ENCODE data around the gene CTNNA3.

Gene CTNNA3

GRCh38 chr10:66714741-66715140 is 981.3 kb downstream of the CTNNA3 start:
- Mint-ChIP-seq H3K4me3 (no peak overlapping the region), H3K9me3 (ENCODE audit: low read depth) (peaks cover 4% of the 10 kb centered on the region), H3K27ac (no peak overlapping the region), H3K27me3 (no peaks in the 10 kb centered on the region), H3K36me3 (no peaks in the 10 kb centered on the region), H3K4me1 (ENCODE audit: low read depth) (no peaks in the 10 kb centered on the region)

DNA sequence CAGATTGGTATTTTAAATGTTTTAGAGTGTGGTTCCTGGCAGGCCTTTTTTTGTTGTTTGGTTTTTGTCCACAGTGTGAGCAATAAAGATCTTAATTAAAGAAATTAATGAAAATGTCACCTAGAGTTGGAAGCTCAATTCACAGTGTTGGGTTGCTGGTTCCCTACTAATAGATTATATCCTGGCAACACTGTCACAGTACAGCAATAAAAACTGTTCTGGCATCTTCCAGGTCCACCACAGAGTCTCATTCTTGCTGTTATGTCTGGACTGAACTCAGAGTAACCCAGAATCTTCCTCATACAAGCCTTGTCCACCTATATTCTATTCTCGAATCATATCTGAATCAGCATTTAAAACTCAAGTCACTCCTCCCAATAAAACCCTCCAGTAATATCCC is 982.6 kb downstream of the CTNNA3 start:
- Mint-ChIP-seq H3K9me3 (ENCODE audit: low read depth) (no peaks in the 10 kb centered on the region), H3K4me3 (no peak overlapping the region), H3K27ac (no peak overlapping the region), H3K27me3 (no peaks in the 10 kb centered on the region), H3K4me1 (ENCODE audit: low read depth) (no peaks in the 10 kb centered on the region), H3K36me3 (no peaks in the 10 kb centered on the region)

GRCh38 chr10:66698069-66698468 is 997.9 kb downstream of the CTNNA3 start:
- H3K4me1 Mint-ChIP-seq (ENCODE audit: low read depth): no peaks in the 10 kb centered on the region
- H3K36me3 Mint-ChIP-seq: no peaks in the 10 kb centered on the region
- H3K4me3 Mint-ChIP-seq: no peak overlapping the region
- no peaks in the 10 kb centered on the region for H3K27me3 Mint-ChIP-seq
- peaks cover 4% of the 10 kb centered on the region for H3K9me3 Mint-ChIP-seq (ENCODE audit: low read depth)
- H3K27ac Mint-ChIP-seq: no peak overlapping the region

GRCh38 chr10:66695046-66695445 is 1000.9 kb downstream of the CTNNA3 start:
- Mint-ChIP-seq H3K27ac (no peak overlapping the region), H3K9me3 (ENCODE audit: low read depth) (peaks cover 4% of the 10 kb centered on the region), H3K36me3 (no peaks in the 10 kb centered on the region), H3K4me1 (ENCODE audit: low read depth) (no peaks in the 10 kb centered on the region), H3K27me3 (no peaks in the 10 kb centered on the region), H3K4me3 (no peak overlapping the region)

GRCh38 chr10:66684581-66684980 is 1011.4 kb downstream of the CTNNA3 start:
- Mint-ChIP-seq H3K27me3 (no peaks in the 10 kb centered on the region), H3K9me3 (ENCODE audit: low read depth) (peaks cover 4% of the 10 kb centered on the region), H3K36me3 (no peaks in the 10 kb centered on the region), H3K4me3 (no peak overlapping the region), H3K27ac (no peak overlapping the region), H3K4me1 (ENCODE audit: low read depth) (no peaks in the 10 kb centered on the region)

DNA sequence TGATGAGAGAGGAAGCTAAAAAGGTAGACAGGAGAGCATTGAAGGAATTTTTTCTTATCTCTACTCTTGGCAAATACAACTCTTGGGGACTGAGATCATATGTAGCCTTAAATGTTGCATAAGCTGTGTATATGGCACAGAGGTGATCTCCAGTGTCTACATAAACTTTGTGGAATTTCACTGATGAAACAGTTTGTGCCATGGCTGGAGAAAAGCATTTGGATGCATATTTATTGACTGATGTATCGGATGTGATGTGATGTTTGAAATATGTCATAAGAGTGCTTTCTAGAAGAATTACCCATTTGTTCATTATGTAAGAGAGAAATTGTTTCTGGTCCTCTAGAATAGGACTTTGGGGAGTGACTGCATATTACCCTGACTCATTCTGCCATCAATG is 1015.1 kb downstream of the CTNNA3 start:
- H3K4me3 Mint-ChIP-seq: no peak overlapping the region

DNA sequence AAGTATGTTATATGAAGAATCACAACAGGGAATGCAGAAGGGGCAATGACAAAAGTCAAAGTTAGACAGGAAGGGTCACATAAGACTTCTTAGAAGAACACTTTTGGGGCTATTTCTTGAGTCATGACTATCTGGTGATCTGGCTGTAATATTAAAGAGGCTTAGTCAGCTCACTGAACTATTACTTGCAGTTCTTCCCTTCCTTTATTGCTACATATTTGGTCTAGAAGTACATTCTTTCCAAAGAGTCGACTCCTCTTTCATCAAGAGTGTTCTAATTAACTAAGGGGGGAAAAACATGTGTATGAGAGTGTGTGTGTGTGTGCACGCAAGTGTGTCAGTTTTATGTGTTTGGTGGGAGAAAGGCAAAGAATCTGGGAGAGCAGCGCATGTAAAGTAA is 1017.5 kb downstream of the CTNNA3 start:
- Mint-ChIP-seq H3K4me1 (ENCODE audit: low read depth) (no peaks in the 10 kb centered on the region), H3K36me3 (no peaks in the 10 kb centered on the region), H3K27me3 (no peaks in the 10 kb centered on the region), H3K4me3 (no peak overlapping the region), H3K27ac (no peak overlapping the region), H3K9me3 (ENCODE audit: low read depth) (peaks cover 3% of the 10 kb centered on the region)

More for the DNA sequence above, 1015.1 kb downstream of the CTNNA3 start:
- Mint-ChIP-seq H3K4me1 (ENCODE audit: low read depth) (no peaks in the 10 kb centered on the region), H3K27me3 (no peaks in the 10 kb centered on the region), H3K36me3 (no peaks in the 10 kb centered on the region), H3K9me3 (ENCODE audit: low read depth) (peaks cover 7% of the 10 kb centered on the region), H3K27ac (no peak overlapping the region)

DNA sequence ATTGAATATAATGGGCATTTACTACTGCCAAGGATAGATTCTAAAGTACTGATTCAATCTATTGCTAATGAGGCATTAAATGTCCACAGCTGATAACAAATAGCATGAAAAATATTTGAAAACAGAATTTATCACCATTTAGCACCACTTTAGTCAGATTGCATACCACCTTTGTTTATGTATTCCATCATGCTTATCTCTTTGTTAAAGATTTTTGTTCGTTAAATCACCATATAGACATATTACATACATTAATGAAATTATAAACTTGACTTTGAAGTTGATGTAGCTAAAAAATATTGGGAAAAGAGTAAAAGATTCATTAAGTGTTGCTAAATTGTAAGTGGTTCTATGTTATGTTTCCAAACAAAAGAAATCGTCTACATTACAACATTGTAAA is 1022.9 kb downstream of the CTNNA3 start:
- Mint-ChIP-seq H3K4me1 (ENCODE audit: low read depth) (no peaks in the 10 kb centered on the region), H3K36me3 (no peaks in the 10 kb centered on the region), H3K4me3 (no peak overlapping the region), H3K27me3 (no peaks in the 10 kb centered on the region), H3K9me3 (ENCODE audit: low read depth) (peaks cover 3% of the 10 kb centered on the region), H3K27ac (no peak overlapping the region)

DNA sequence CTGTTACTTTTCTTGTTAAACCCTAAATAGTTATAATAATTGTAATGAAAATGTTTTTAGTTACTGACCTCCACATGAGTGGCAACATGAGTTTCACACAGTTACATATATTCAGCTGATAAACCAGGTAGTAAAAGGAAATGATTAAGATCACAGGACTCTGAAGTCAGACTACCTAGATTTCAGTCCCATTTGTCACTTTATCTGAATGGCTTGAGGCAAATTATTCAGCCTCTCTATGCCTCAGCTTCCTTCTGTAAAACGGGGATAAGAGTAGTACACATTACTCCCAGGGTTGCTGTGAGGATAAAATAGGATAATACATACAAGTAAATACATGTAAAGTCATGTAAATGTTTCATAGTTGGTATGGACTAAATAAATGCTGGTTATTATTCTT is 1024.4 kb downstream of the CTNNA3 start:
- Mint-ChIP-seq H3K4me1 (ENCODE audit: low read depth) (no peaks in the 10 kb centered on the region), H3K36me3 (no peaks in the 10 kb centered on the region), H3K9me3 (ENCODE audit: low read depth) (no peaks in the 10 kb centered on the region), H3K27ac (no peak overlapping the region), H3K27me3 (no peaks in the 10 kb centered on the region), H3K4me3 (no peak overlapping the region)

GRCh38 chr10:66671064-66671463 is 1024.9 kb downstream of the CTNNA3 start:
- no peak overlapping the region for H3K27ac Mint-ChIP-seq
- H3K27me3 Mint-ChIP-seq: no peaks in the 10 kb centered on the region
- H3K4me1 Mint-ChIP-seq (ENCODE audit: low read depth): no peaks in the 10 kb centered on the region
- no peaks in the 10 kb centered on the region for H3K36me3 Mint-ChIP-seq
- no peaks in the 10 kb centered on the region for H3K9me3 Mint-ChIP-seq (ENCODE audit: low read depth)
- H3K4me3 Mint-ChIP-seq: no peak overlapping the region

DNA sequence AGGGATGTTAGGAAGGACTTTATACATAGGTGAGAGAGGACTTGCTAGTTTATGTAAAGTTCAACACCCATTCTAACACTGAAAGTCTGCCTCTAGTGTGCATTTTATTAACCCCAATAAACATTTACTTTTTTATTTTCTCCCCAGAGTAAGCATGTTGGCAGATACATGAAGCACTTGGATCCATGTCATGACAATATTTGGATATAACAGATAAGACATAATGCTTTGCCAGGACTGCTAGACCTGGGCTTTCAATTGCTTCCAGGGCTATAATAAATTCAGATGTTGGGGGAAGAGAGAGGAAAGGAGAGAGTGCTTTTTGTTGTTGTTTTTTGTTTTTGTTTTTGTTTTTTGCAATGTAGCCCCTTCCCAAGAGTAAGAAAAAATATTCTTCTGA is 1039.5 kb downstream of the CTNNA3 start:
- Mint-ChIP-seq H3K4me1 (ENCODE audit: low read depth) (no peaks in the 10 kb centered on the region), H3K4me3 (no peak overlapping the region), H3K27me3 (no peaks in the 10 kb centered on the region), H3K27ac (no peak overlapping the region), H3K36me3 (no peaks in the 10 kb centered on the region), H3K9me3 (ENCODE audit: low read depth) (no peaks in the 10 kb centered on the region)

- H3K27me3 Mint-ChIP-seq: no peaks in the 10 kb centered on the region
- peaks cover 3% of the 10 kb centered on the region for H3K9me3 Mint-ChIP-seq (ENCODE audit: low read depth)
- H3K4me1 Mint-ChIP-seq (ENCODE audit: low read depth): no peaks in the 10 kb centered on the region
- no peak overlapping the region for H3K4me3 Mint-ChIP-seq
- no peak overlapping the region for H3K27ac Mint-ChIP-seq
- H3K36me3 Mint-ChIP-seq: no peaks in the 10 kb centered on the region
Observed at GRCh38 chr10:66654861-66655260, 1041.1 kb downstream of the CTNNA3 start.

- no peak overlapping the region for H3K27ac Mint-ChIP-seq
- H3K27me3 Mint-ChIP-seq: no peaks in the 10 kb centered on the region
Observed at GRCh38 chr10:66651308-66652082, 1044.5 kb downstream of the CTNNA3 start.

GRCh38 chr10:66649626-66650025 is 1046.4 kb downstream of the CTNNA3 start:
- Mint-ChIP-seq H3K27ac (no peak overlapping the region), H3K9me3 (ENCODE audit: low read depth) (peaks cover 5% of the 10 kb centered on the region), H3K4me3 (no peak overlapping the region), H3K4me1 (ENCODE audit: low read depth) (no peaks in the 10 kb centered on the region), H3K36me3 (no peaks in the 10 kb centered on the region), H3K27me3 (no peaks in the 10 kb centered on the region)

More at GRCh38 chr10:66651308-66652082, 1044.5 kb downstream of the CTNNA3 start:
- H3K9me3 Mint-ChIP-seq (ENCODE audit: low read depth): peaks cover 5% of the 10 kb centered on the region
- no peak overlapping the region for H3K4me3 Mint-ChIP-seq
- no peaks in the 10 kb centered on the region for H3K36me3 Mint-ChIP-seq
- H3K4me1 Mint-ChIP-seq (ENCODE audit: low read depth): no peaks in the 10 kb centered on the region

DNA sequence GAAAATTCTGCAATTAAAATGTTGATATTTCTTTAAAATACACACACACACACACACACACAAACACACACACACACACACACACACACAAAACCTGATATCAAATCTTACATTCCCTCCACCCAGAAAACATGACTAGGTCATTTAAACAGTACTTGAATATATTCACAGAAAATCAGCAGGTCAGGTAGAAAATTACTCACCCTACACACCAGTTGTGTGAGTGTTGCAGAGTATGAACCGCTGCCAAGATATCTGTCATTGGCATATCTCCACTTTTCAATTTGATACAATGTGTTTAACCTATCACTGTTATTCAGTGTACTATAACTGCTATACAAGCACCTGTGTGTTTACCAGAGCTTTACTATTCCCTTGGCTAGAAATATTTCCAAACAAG is 1053.8 kb downstream of the CTNNA3 start:
- H3K36me3 Mint-ChIP-seq: no peaks in the 10 kb centered on the region
- no peaks in the 10 kb centered on the region for H3K4me1 Mint-ChIP-seq (ENCODE audit: low read depth)
- no peaks in the 10 kb centered on the region for H3K9me3 Mint-ChIP-seq (ENCODE audit: low read depth)
- no peak overlapping the region for H3K27ac Mint-ChIP-seq
- no peaks in the 10 kb centered on the region for H3K27me3 Mint-ChIP-seq
- H3K4me3 Mint-ChIP-seq: no peak overlapping the region

- no peaks in the 10 kb centered on the region for H3K9me3 Mint-ChIP-seq (ENCODE audit: low read depth)
- H3K4me3 Mint-ChIP-seq: no peak overlapping the region
- no peak overlapping the region for H3K27ac Mint-ChIP-seq
- H3K4me1 Mint-ChIP-seq (ENCODE audit: low read depth): no peaks in the 10 kb centered on the region
- no peaks in the 10 kb centered on the region for H3K27me3 Mint-ChIP-seq
- no peaks in the 10 kb centered on the region for H3K36me3 Mint-ChIP-seq
Observed at GRCh38 chr10:66639371-66639770, 1056.6 kb downstream of the CTNNA3 start.
